ENCODE data around the gene PPTC7. TPM values are rescaled to one million over a fixed set of nuclear protein-coding genes. Genes with fewer than 3 reads are reported as not detected.

Gene PPTC7
- total and polyA plus RNA-seq, 2 donors (not counting 1 experiment from before 2014, with no cell fraction given), result 6.9 to 12.5 TPM

GRCh38 chr12:110516995-110517394 lies 66.1 kb downstream of the PPTC7 start:
- H4K20me1 ChIP-seq (ENCODE audit: control insufficient read depth, extremely low read depth, insufficient read depth, low read length), result no peaks in the 10 kb centered on the region
- no peaks in the 10 kb centered on the region for H3K36me3 ChIP-seq (ENCODE audit: control insufficient read depth, insufficient read depth, low read length)
- no peaks in the 10 kb centered on the region for H3K4me1 ChIP-seq (ENCODE audit: control insufficient read depth, extremely low read depth, insufficient read depth, low read length)
- DNase-seq (ENCODE audit: low read depth in 2 of 2), result no peak
- H3K4me3 ChIP-seq (replicated peaks in 1 of 4; ENCODE audit: control extremely low read depth in 1 of 4, insufficient read depth in 1 of 4, low read depth in 3 of 4, low read length in 4 of 4), result no peak overlapping the region
- no peak overlapping the region for H3K27ac ChIP-seq (ENCODE audit: insufficient read depth, low read length)
- H3K27me3 ChIP-seq (ENCODE audit: control insufficient read depth, insufficient read depth, low read length), result no peaks in the 10 kb centered on the region
- H3K4me2 ChIP-seq (ENCODE audit: extremely low read depth, insufficient read depth, low read length), result no peak overlapping the region
- TF ChIP-seq EZH2 (IDR thresholded peaks at IDR 0.05; ENCODE audit: low read length, missing control alignments), result no peak
- TF ChIP-seq CTCF (conservative IDR thresholded peaks at IDR 0.05 in 1 of 2, IDR thresholded peaks at IDR 0.05 in 1 of 2; ENCODE audit: low read depth in 1 of 2, low read length in 2 of 2), result no peak
- no peaks in the 10 kb centered on the region for H3K9me3 ChIP-seq (ENCODE audit: control insufficient read depth, insufficient read depth, low read depth, low read length)
- no peak overlapping the region for H2AFZ ChIP-seq (ENCODE audit: low read length)
- no peaks in the 10 kb centered on the region for H3K79me2 ChIP-seq (ENCODE audit: control insufficient read depth, insufficient read depth, low read length)
- no peak overlapping the region for H3K9ac ChIP-seq (ENCODE audit: insufficient read depth, low read length)

GRCh38 chr12:110514363-110514762 lies 68.8 kb downstream of the PPTC7 start:
- no peaks in the 10 kb centered on the region for H4K20me1 ChIP-seq (ENCODE audit: control insufficient read depth, extremely low read depth, insufficient read depth, low read length)
- no peaks in the 10 kb centered on the region for H3K36me3 ChIP-seq (ENCODE audit: control insufficient read depth, insufficient read depth, low read length)
- no peak overlapping the region for H3K4me3 ChIP-seq (replicated peaks in 1 of 4; ENCODE audit: control extremely low read depth in 1 of 4, insufficient read depth in 1 of 4, low read depth in 3 of 4, low read length in 4 of 4)
- H3K27ac ChIP-seq (ENCODE audit: insufficient read depth, low read length), result no peak overlapping the region
- H3K27me3 ChIP-seq (ENCODE audit: control insufficient read depth, insufficient read depth, low read length), result no peaks in the 10 kb centered on the region
- no peak overlapping the region for H2AFZ ChIP-seq (ENCODE audit: low read length)
- H3K4me1 ChIP-seq (ENCODE audit: control insufficient read depth, extremely low read depth, insufficient read depth, low read length), result no peaks in the 10 kb centered on the region
- no peak for TF ChIP-seq EZH2 (IDR thresholded peaks at IDR 0.05; ENCODE audit: low read length, missing control alignments)
- no peak for TF ChIP-seq CTCF (conservative IDR thresholded peaks at IDR 0.05 in 1 of 2, IDR thresholded peaks at IDR 0.05 in 1 of 2; ENCODE audit: low read depth in 1 of 2, low read length in 2 of 2)
- no peaks in the 10 kb centered on the region for H3K9me3 ChIP-seq (ENCODE audit: control insufficient read depth, insufficient read depth, low read depth, low read length)
- DNase-seq (ENCODE audit: low read depth in 2 of 2), result no peak
- no peaks in the 10 kb centered on the region for H3K79me2 ChIP-seq (ENCODE audit: control insufficient read depth, insufficient read depth, low read length)
- H3K4me2 ChIP-seq (ENCODE audit: extremely low read depth, insufficient read depth, low read length), result no peak overlapping the region
- H3K9ac ChIP-seq (ENCODE audit: insufficient read depth, low read length), result no peak overlapping the region

- H3K4me3 ChIP-seq (replicated peaks in 1 of 4; ENCODE audit: control extremely low read depth in 1 of 4, insufficient read depth in 1 of 4, low read depth in 3 of 4, low read length in 4 of 4), result no peak overlapping the region
- DNase-seq (ENCODE audit: low read depth in 2 of 2), result no peak
These were observed 69.3 kb downstream of the PPTC7 start for GRCh38 chr12:110513842-110514241.

More at GRCh38 chr12:110513842-110514241, 69.3 kb downstream of the PPTC7 start:
- H2AFZ ChIP-seq (ENCODE audit: low read length), result no peak overlapping the region
- H4K20me1 ChIP-seq (ENCODE audit: control insufficient read depth, extremely low read depth, insufficient read depth, low read length), result no peaks in the 10 kb centered on the region
- H3K4me2 ChIP-seq (ENCODE audit: extremely low read depth, insufficient read depth, low read length), result no peak overlapping the region
- H3K27ac ChIP-seq (ENCODE audit: insufficient read depth, low read length), result no peak overlapping the region
- H3K4me1 ChIP-seq (ENCODE audit: control insufficient read depth, extremely low read depth, insufficient read depth, low read length), result no peaks in the 10 kb centered on the region
- H3K79me2 ChIP-seq (ENCODE audit: control insufficient read depth, insufficient read depth, low read length), result no peaks in the 10 kb centered on the region
- no peaks in the 10 kb centered on the region for H3K36me3 ChIP-seq (ENCODE audit: control insufficient read depth, insufficient read depth, low read length)
- H3K9ac ChIP-seq (ENCODE audit: insufficient read depth, low read length), result no peak overlapping the region
- TF ChIP-seq CTCF (conservative IDR thresholded peaks at IDR 0.05 in 1 of 2, IDR thresholded peaks at IDR 0.05 in 1 of 2; ENCODE audit: low read depth in 1 of 2, low read length in 2 of 2), result no peak
- no peak for TF ChIP-seq EZH2 (IDR thresholded peaks at IDR 0.05; ENCODE audit: low read length, missing control alignments)
- H3K9me3 ChIP-seq (ENCODE audit: control insufficient read depth, insufficient read depth, low read depth, low read length), result no peaks in the 10 kb centered on the region
- no peaks in the 10 kb centered on the region for H3K27me3 ChIP-seq (ENCODE audit: control insufficient read depth, insufficient read depth, low read length)

Data from fibroblast of lung (primary cell).